GM23338 (cell line): ENCODE data around the gene SOX1. TPM values are rescaled to one million over a fixed set of nuclear protein-coding genes. Genes with fewer than 3 reads are reported as not detected.

ENCODE experiments used
- ATAC-seq: fragments of 200-7000 bp; cut with Tn5 transposase; 3 replicates; pipeline ENCODE4 v1.9.1; 2020
- DNase-seq: peaks from one replicate; pipeline ENCODE4 v3.0.0-alpha.2; 2015; ENCODE audit warnings: low spot score
- H2AFZ ChIP-seq: fragments of 200-600 bp; sonication (generic); 2 replicates; pipeline ENCODE4 v1.8.0; 2016; ENCODE audit warnings: antibody characterized with exemption, mild to moderate bottlenecking, moderate library complexity
- H3F3A ChIP-seq: fragments of 200-600 bp; sonication (generic); replicated peaks from 2 replicates; pipeline ENCODE4 v1.8.0; 2017; ENCODE audit warnings: antibody characterized with exemption, mixed run types, low read depth
- H3K27ac ChIP-seq: fragments of 200-600 bp; sonication (generic); 2 replicates; pipeline ENCODE4 v1.6.1; 2016; ENCODE audit warnings: low read depth
- H3K27me3 ChIP-seq: fragments of 200-600 bp; sonication (generic); 2 replicates; pipeline ENCODE4 v1.8.0; 2016; ENCODE audit warnings: mild to moderate bottlenecking, mixed run types, moderate library complexity; ENCODE audit not compliant: insufficient read depth
- H3K36me3 ChIP-seq: fragments of 200-600 bp; sonication (generic); 2 replicates; pipeline ENCODE4 v1.8.0; 2016; ENCODE audit warnings: mild to moderate bottlenecking; ENCODE audit not compliant: insufficient read depth
- H3K4me1 ChIP-seq: fragments of 200-600 bp; sonication (generic); 2 replicates; pipeline ENCODE4 v1.8.0; 2016; ENCODE audit warnings: mild to moderate bottlenecking, moderate library complexity; ENCODE audit not compliant: insufficient read depth
- H3K4me2 ChIP-seq: fragments of 200-600 bp; sonication (generic); 2 replicates; pipeline ENCODE4 v1.7.1; 2017; ENCODE audit warnings: mixed run types
- H3K4me3 ChIP-seq: fragments of 200-600 bp; sonication (generic); 2 replicates; pipeline ENCODE4 v1.6.1; 2016; ENCODE audit warnings: mixed run types
- H3K79me2 ChIP-seq: fragments of 200-600 bp; sonication (generic); replicated peaks from 2 replicates; pipeline ENCODE4 v1.8.0; 2017; ENCODE audit warnings: mild to moderate bottlenecking; ENCODE audit not compliant: insufficient read depth
- H3K9me2 ChIP-seq: fragments of 200-600 bp; sonication (generic); 2 replicates; pipeline ENCODE4 v1.8.0; 2017; ENCODE audit not compliant: insufficient read depth
- H4K20me1 ChIP-seq: fragments of 200-600 bp; sonication (generic); replicated peaks from 2 replicates; pipeline ENCODE4 v1.8.0; 2017; ENCODE audit warnings: mild to moderate bottlenecking; ENCODE audit not compliant: insufficient read depth
- H3K27ac Mint-ChIP-seq: 2 replicates; pipeline ENCODE4 v1.8.0; 2020; ENCODE audit warnings: inconsistent platforms, mild to moderate bottlenecking, moderate library complexity, mixed read lengths
- H3K27me3 Mint-ChIP-seq: 3 replicates; pipeline ENCODE4 v1.8.0; 2022; ENCODE audit warnings: low read depth, mild to moderate bottlenecking, moderate library complexity, mixed read lengths, inconsistent platforms; ENCODE audit not compliant: insufficient read depth, poor library complexity
- H3K36me3 Mint-ChIP-seq: 3 replicates; pipeline ENCODE4 v1.8.0; 2021; ENCODE audit warnings: low read depth, mild to moderate bottlenecking, inconsistent platforms, moderate library complexity, mixed read lengths
- H3K4me1 Mint-ChIP-seq: 3 replicates; pipeline ENCODE4 v1.8.0; 2020; ENCODE audit warnings: mild to moderate bottlenecking, inconsistent platforms, mixed read lengths
- H3K4me3 Mint-ChIP-seq: 3 replicates; pipeline ENCODE4 v1.8.0; 2021; ENCODE audit warnings: moderate library complexity, mild to moderate bottlenecking, inconsistent platforms, mixed read lengths
- H3K9me3 Mint-ChIP-seq: 3 replicates; pipeline ENCODE4 v1.8.0; 2020; ENCODE audit warnings: moderate library complexity, mild to moderate bottlenecking, inconsistent platforms, mixed read lengths
- CREB1 ChIP-seq: fragments of 250-450 bp; sonication (Bioruptor Pico); IDR thresholded peaks from 2 replicates; pipeline ENCODE4 v1.5.0; 2020; ENCODE audit warnings: low read depth, mild to moderate bottlenecking, moderate library complexity
- CTCF ChIP-seq, 2 experiments: fragments of 200-600 bp in 1 of 2; sonication (generic) in 1 of 2; conservative IDR thresholded peaks; 2 replicates each; pipeline versions ENCODE4 v1.5.1 to v1.6.1; 2016 to 2017; ENCODE audit warnings: antibody characterized with exemption in 2 of 2, low read depth in 2 of 2, mild to moderate bottlenecking in 2 of 2, moderate library complexity in 1 of 2
- ETS1 ChIP-seq: IDR thresholded peaks from 2 replicates; pipeline ENCODE4 v1.6.1; 2016; ENCODE audit warnings: antibody characterized with exemption
- EZH2 ChIP-seq: fragments of 200-600 bp; sonication (generic); IDR thresholded peaks from one replicate; pipeline ENCODE4 v1.8.0; 2017; ENCODE audit warnings: antibody characterized with exemption, mild to moderate bottlenecking, low read depth; ENCODE audit not compliant: unreplicated experiment
- EZH2phosphoT487 ChIP-seq: fragments of 200-600 bp; sonication (generic); IDR thresholded peaks from one replicate; pipeline ENCODE4 v1.8.1; 2018; ENCODE audit warnings: antibody characterized with exemption; ENCODE audit not compliant: unreplicated experiment
- JUNB ChIP-seq: IDR thresholded peaks from one replicate; pipeline ENCODE4 v1.6.1; 2016; ENCODE audit warnings: antibody characterized with exemption; ENCODE audit not compliant: unreplicated experiment
- NANOG ChIP-seq: IDR thresholded peaks from 2 replicates; pipeline ENCODE4 v1.6.1; 2016; ENCODE audit warnings: antibody characterized with exemption, borderline replicate concordance
- REST ChIP-seq: IDR thresholded peaks from one replicate; pipeline ENCODE4 v1.6.1; 2018; ENCODE audit warnings: antibody characterized with exemption; ENCODE audit not compliant: unreplicated experiment
- ZNF114 ChIP-seq: fragments of 250-450 bp; sonication (Bioruptor Pico); IDR thresholded peaks from 2 replicates; pipeline ENCODE4 v1.5.0; 2020; ENCODE audit warnings: mild to moderate bottlenecking, moderate library complexity
- ZNF331 ChIP-seq: fragments of 250-450 bp; sonication (Bioruptor Pico); IDR thresholded peaks from 2 replicates; pipeline ENCODE4 v1.5.0; 2020; ENCODE audit warnings: low read depth, mild to moderate bottlenecking, moderate library complexity
- polyA plus RNA-seq: library from polyadenylated mRNA; unstranded; fragments of >200 nt; fragmentation: Nextera tagmentation; extraction: Ambion mirVana; gene quantifications from 2 replicates; pipeline ENCODE4 v1.2.1, GENCODE V29; 2016
- total RNA-seq: library from RNA; depleted of rRNA; stranded (reverse); fragments of >200 nt; shearing (Covaris generic); gene quantifications from 2 replicates; pipeline ENCODE4 v1.2.3, GENCODE V29; 2014

The SOX1 gene
- total and polyA plus RNA-seq, 2 experiments from 2014 or later, result 0.10 to 0.17 TPM

- Mint-ChIP-seq H3K4me1 (peaks cover 5% of the 10 kb centered on the region), H3K27me3 (peaks cover 36% of the 10 kb centered on the region), H3K36me3 (no peaks in the 10 kb centered on the region), H3K4me3 (no peak overlapping the region), H3K27ac (no peak overlapping the region), H3K9me3 (no peaks in the 10 kb centered on the region; the same call in 2 of the 3 replicates)
- Histone ChIP-seq H3K36me3 (no peaks in the 10 kb centered on the region), H3K27ac (no peak overlapping the region), H3K4me1 (no peaks in the 10 kb centered on the region), H3K4me3 (no peak overlapping the region), H3K9me2 (no peaks in the 10 kb centered on the region), H4K20me1 (no peaks in the 10 kb centered on the region), H2AFZ (no peak overlapping the region), H3K27me3 (peaks cover 18% of the 10 kb centered on the region), H3K79me2 (no peaks in the 10 kb centered on the region), H3K4me2 (no peak overlapping the region), H3F3A (no peaks in the 10 kb centered on the region)
- no peak for DNase-seq
- TF ChIP-seq EZH2 (no peak), JUNB (no peak), REST (no peak), EZH2phosphoT487 (no peak), ETS1 (no peak), CTCF (conservative IDR thresholded peaks at IDR 0.05; ENCODE audit: low read depth in 2 of 2) (no peak), CREB1 (no peak)
- ATAC-seq, result no peak
Observed at GRCh38 chr13:112112534-112113276, 45.8 kb downstream of the SOX1 start.

- no peak for ATAC-seq
- TF ChIP-seq ZNF114 (CRISPR knock-in tag) (no peak), EZH2 (no peak), ZNF331 (CRISPR knock-in tag) (no peak), JUNB (no peak), NANOG (no peak), CTCF (conservative IDR thresholded peaks at IDR 0.05; ENCODE audit: low read depth in 2 of 2) (no peak)
Observed at GRCh38 chr13:112113348-112113747, 46.4 kb downstream of the SOX1 start.

More at GRCh38 chr13:112113348-112113747, 46.4 kb downstream of the SOX1 start:
- Mint-ChIP-seq H3K4me3 (no peak overlapping the region), H3K27me3 (peaks cover 34% of the 10 kb centered on the region), H3K9me3 (no peaks in the 10 kb centered on the region; the same call in 2 of the 3 replicates), H3K4me1 (peaks cover 4% of the 10 kb centered on the region), H3K36me3 (no peaks in the 10 kb centered on the region), H3K27ac (no peak overlapping the region)
- H4K20me1 ChIP-seq, result no peaks in the 10 kb centered on the region
- no peaks in the 10 kb centered on the region for H3K9me2 ChIP-seq
- no peak overlapping the region for H3K27ac ChIP-seq
- DNase-seq, result no peak
- no peaks in the 10 kb centered on the region for H3F3A ChIP-seq
- no peak overlapping the region for H3K4me2 ChIP-seq
- H2AFZ ChIP-seq, result no peak overlapping the region
- peaks cover 11% of the 10 kb centered on the region for H3K27me3 ChIP-seq
- no peaks in the 10 kb centered on the region for H3K36me3 ChIP-seq
- no peaks in the 10 kb centered on the region for H3K4me1 ChIP-seq
- H3K4me3 ChIP-seq, result no peak overlapping the region
- no peaks in the 10 kb centered on the region for H3K79me2 ChIP-seq
